HG02763 (cell line): Measurements from ENCODE around the gene MAP7D2.

Source experiments
- ATAC-seq: cut with Tn5 transposase; IDR thresholded peaks from one replicate; pipeline ENCODE4 v1.9.1; 2021; ENCODE audit warnings: mild to moderate bottlenecking, moderate library complexity; ENCODE audit not compliant: unreplicated experiment

MAP7D2 gene

DNA sequence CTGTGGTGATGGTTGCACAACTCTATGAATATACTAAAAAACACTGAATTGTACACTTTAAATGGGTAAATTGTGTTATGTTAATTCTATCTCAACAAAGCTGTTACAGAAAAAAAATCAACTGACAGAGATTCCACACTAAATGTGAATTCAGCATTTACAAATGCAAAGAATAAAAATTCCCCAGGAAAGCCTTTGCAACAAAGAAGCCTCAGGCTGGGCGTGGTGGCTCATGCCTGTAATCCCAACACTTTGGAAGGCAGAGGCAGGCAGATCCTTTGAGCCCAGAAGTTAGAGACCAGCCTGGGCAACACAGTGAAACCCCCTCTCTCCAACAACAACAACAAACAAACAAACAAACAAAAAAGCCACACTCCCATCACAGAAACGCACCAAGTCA lies 134.8 kb downstream of the MAP7D2 start:
- ATAC-seq, result no peak

DNA sequence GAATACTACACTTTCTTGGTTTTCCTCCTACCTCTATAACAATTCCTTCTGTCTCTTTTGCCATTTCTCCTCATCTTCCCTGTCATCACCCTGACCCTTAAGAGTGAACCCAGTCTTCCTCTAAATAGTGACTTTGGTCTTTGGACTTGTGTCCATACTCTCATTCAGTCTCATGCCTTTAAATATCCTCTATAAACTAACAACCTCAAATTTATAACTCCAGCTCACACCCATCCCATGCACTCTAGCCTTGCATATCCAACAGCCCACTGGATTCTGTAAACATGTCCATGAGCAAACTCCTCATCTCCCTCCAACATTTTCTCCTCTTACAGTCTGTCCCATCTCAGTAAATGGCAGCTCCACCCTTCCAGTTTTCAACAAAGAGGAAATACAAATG lies 140.9 kb downstream of the MAP7D2 start:
- no peak for ATAC-seq

- no peak for ATAC-seq
Measured at GRCh38 chrX:19972984-19973383, 143.7 kb downstream of the MAP7D2 start.

DNA sequence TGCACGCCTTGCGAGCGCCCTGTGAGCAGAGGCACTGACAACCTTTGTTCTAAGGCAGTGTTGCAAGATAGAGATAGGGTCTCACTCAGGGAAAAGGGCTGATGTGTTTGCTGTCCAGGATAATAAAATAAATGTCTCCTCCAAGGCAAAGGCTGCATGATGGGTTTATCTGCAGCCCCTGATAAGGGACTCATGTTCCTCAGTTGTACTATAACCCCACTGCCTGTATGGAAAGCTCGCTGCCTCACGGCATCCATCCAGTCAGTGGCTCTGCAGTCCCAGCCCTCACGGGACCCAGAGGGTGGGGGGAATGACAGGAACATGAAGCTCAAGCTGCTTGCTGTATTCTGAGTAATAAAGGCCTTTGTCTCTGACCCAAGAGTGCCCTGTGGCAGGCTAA lies 148.4 kb downstream of the MAP7D2 start:
- ATAC-seq, result no peak

DNA sequence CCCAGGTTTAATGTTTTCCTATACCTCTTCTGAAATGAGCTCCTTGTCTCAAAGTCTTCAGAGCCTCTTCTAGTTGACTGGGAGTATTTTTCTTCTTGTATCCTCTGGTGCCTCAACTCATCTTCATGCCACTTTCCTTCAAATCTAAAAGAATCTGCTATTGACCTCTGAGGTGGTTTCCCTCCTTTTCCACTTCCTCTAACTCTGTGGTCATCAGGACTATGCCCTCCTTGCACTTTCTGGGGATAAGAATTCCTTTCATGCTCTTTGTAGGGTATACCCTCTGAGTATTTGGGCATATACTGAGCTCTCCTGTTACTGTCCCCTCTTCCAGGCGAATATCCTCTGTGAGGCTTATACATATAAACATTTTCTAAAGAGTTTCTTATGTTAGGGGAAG lies 150.7 kb downstream of the MAP7D2 start:
- no peak for ATAC-seq

GRCh38 chrX:19964017-19964710 lies 152.5 kb downstream of the MAP7D2 start:
- no peak for ATAC-seq

DNA sequence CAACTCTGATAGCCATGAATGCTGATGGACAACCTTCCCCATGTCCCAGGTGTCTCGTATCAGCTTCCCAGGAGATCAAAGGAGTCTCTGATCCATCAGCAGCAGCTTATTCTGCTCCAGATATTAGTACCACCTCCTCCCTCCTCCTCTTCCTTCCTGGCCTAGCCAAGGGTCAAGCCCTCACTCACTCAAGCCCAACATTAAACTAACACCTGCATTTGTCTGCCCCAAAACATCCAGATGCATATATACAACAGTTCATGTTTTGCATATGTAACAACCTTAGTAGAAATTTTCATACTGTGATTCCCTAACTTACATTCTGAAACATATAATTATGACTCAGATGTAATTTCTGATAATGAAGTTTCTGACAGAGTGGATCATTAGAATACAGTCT lies 155.8 kb downstream of the MAP7D2 start:
- ATAC-seq, result no peak

DNA sequence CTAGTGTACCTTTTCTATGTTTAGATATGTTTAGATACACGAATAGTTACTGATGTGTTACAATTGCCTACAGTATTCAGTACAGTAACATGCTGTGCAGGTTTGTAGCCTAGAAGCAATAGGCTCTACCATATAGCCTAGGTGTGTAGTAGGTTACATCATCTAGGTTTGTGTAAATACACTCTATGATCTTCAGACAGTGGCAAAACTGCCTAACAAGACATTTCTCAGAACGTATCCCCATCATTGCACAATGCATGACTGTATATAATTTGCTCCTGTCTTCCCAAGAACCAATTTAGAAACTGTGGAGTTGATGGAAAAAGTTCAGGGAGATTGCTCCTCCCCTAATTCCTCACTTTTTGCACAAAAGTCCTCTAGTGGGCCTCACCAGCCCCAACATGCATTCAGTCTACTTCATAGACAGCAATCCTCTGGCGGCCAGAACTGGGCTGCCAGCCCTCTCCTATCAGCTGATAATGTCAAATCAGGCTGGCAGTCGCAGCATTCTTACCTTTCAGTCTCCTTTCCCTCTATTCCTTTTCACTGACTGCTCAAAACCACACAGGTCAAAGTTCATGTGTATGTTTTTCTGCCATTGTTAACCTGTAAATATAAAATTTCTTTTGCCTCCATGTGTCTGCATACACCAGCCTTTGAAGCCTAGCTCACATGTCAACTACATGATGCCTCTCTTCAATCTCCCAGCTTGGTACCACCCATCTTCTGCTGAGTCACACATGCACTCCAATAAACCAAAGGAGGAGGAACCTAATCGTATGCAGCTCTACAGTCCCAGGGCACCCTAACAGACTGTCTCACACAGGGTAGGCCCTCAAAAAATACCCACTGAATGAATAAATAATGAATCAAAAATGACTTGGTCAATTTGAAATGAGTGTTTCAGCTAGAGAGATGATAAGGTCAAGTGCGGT lies 157.9 kb downstream of the MAP7D2 start:
- ATAC-seq, result no peak

DNA sequence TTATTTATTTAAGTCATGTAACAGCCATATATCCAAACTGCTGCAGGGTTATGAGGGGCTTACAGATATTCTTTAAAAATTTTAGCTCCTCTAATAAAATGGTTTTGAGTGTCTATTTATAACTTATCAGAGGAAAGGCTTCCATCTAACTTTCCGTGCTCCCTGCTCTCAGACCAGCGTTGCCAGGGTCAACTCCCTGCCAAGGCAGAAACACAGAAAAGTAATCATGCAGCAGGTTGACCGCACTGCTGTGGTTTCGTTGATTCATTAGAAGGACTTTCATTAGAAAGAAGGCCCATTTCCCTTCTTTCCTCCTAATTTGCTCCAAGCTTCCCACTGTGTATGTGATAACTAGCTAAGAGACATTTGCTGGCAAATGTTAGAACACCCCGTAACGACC lies 159.8 kb downstream of the MAP7D2 start:
- no peak for ATAC-seq
